ENCODE measurements around the gene SLC11A2. TPM values are rescaled to one million over a fixed set of nuclear protein-coding genes. Genes with fewer than 3 reads are reported as not detected.

SLC11A2 gene
- total and polyA plus RNA-seq, 9 of the 15 experiments (the other 6 are each of a cell fraction or from before 2014, with no cell fraction given) = 21.1 to 54.0 (median 32.9) TPM

DNA sequence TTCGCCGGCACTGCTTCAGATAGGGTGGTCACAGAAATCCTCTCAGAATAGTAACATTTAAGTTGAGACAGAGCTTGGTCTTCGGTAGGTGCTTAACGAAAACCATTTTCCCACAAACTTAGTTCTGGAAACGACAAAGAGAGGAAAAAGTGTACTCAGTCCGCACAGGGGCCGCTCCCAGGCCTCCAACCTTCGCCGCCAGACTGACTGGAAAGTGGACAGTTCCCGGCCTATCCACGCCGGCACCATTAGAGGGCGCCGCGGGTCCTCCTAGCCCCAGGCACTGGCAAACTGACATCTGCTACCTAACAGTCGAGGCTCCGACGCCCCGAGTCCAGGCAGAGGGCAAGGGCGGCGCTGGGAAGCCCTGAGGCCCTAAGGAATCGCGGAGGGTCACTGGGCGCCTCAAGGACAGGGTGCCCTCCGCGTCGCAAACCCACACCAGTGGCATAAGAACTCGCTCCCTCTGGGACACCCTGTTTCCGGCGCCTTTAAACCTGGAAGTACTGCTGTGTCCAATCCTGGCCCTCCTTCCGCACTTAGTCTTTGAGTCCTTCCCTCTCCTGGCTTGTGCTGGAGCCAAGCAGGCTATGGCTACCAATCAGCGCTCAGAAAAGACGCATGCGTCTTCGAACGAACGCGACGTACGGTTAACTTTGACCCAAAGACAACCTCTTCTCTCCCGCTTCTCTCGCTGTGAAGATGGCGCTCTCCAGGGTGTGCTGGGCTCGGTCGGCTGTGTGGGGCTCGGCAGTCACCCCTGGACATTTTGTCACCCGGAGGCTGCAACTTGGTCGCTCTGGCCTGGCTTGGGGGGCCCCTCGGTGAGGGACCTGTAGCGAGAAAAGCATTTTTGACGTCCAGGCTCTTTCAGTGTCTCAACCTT lies 21.7 kb upstream of the SLC11A2 start, which contains the start of gene LETMD1 (continued):
- TF ChIP-seq, protein P1, sequence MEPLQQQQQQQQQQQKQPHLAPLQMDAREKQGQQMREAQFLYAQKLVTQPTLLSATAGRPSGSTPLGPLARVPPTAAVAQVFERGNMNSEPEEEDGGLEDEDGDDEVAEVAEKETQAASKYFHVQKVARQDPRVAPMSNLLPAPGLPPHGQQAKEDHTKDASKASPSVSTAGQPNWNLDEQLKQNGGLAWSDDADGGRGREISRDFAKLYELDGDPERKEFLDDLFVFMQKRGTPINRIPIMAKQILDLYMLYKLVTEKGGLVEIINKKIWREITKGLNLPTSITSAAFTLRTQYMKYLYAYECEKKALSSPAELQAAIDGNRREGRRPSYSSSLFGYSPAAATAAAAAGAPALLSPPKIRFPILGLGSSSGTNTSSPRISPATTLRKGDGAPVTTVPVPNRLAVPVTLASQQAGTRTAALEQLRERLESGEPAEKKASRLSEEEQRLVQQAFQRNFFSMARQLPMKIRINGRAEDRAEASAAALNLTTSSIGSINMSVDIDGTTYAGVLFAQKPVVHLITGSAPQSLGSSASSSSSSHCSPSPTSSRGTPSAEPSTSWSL (CRISPR knock-in tag; IDR thresholded peaks at IDR 0.05; ENCODE audit: borderline replicate concordance) = no peak
- TF ChIP-seq CC2D1A (IDR thresholded peaks at IDR 0.05) = peak; percentile 81
- TF ChIP-seq, protein P2, sequence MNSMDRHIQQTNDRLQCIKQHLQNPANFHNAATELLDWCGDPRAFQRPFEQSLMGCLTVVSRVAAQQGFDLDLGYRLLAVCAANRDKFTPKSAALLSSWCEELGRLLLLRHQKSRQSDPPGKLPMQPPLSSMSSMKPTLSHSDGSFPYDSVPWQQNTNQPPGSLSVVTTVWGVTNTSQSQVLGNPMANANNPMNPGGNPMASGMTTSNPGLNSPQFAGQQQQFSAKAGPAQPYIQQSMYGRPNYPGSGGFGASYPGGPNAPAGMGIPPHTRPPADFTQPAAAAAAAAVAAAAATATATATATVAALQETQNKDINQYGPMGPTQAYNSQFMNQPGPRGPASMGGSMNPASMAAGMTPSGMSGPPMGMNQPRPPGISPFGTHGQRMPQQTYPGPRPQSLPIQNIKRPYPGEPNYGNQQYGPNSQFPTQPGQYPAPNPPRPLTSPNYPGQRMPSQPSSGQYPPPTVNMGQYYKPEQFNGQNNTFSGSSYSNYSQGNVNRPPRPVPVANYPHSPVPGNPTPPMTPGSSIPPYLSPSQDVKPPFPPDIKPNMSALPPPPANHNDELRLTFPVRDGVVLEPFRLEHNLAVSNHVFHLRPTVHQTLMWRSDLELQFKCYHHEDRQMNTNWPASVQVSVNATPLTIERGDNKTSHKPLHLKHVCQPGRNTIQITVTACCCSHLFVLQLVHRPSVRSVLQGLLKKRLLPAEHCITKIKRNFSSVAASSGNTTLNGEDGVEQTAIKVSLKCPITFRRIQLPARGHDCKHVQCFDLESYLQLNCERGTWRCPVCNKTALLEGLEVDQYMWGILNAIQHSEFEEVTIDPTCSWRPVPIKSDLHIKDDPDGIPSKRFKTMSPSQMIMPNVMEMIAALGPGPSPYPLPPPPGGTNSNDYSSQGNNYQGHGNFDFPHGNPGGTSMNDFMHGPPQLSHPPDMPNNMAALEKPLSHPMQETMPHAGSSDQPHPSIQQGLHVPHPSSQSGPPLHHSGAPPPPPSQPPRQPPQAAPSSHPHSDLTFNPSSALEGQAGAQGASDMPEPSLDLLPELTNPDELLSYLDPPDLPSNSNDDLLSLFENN (IDR thresholded peaks at IDR 0.05; ENCODE audit: low read depth in 2 of 2, low read length in 2 of 2) = no peak
- TF ChIP-seq NONO (IDR thresholded peaks at IDR 0.05; ENCODE audit: low read depth in 2 of 2, low read length in 1 of 2) = peak in 1 of 2 experiments; percentile 77; a peak in 1 of 4 replicates
- TF ChIP-seq, protein P3, sequence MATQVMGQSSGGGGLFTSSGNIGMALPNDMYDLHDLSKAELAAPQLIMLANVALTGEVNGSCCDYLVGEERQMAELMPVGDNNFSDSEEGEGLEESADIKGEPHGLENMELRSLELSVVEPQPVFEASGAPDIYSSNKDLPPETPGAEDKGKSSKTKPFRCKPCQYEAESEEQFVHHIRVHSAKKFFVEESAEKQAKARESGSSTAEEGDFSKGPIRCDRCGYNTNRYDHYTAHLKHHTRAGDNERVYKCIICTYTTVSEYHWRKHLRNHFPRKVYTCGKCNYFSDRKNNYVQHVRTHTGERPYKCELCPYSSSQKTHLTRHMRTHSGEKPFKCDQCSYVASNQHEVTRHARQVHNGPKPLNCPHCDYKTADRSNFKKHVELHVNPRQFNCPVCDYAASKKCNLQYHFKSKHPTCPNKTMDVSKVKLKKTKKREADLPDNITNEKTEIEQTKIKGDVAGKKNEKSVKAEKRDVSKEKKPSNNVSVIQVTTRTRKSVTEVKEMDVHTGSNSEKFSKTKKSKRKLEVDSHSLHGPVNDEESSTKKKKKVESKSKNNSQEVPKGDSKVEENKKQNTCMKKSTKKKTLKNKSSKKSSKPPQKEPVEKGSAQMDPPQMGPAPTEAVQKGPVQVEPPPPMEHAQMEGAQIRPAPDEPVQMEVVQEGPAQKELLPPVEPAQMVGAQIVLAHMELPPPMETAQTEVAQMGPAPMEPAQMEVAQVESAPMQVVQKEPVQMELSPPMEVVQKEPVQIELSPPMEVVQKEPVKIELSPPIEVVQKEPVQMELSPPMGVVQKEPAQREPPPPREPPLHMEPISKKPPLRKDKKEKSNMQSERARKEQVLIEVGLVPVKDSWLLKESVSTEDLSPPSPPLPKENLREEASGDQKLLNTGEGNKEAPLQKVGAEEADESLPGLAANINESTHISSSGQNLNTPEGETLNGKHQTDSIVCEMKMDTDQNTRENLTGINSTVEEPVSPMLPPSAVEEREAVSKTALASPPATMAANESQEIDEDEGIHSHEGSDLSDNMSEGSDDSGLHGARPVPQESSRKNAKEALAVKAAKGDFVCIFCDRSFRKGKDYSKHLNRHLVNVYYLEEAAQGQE (IDR thresholded peaks at IDR 0.05; ENCODE audit: borderline replicate concordance) = peak; percentile 83
- TF ChIP-seq, protein P3 (CRISPR knock-in tag; IDR thresholded peaks at IDR 0.05; ENCODE audit: low read depth) = peak; percentile 84
- no peak for TF ChIP-seq HNRNPH1 (optimal IDR thresholded peaks at IDR 0.05; ENCODE audit: low read depth, low read length)
- no peak for TF ChIP-seq RBM25 (IDR thresholded peaks at IDR 0.05; ENCODE audit: low read depth, low read length, severe bottlenecking)
- TF ChIP-seq PCBP2 (IDR thresholded peaks at IDR 0.05; ENCODE audit: low read depth, low read length, poor library complexity, severe bottlenecking) = no peak
- TF ChIP-seq, protein P4, sequence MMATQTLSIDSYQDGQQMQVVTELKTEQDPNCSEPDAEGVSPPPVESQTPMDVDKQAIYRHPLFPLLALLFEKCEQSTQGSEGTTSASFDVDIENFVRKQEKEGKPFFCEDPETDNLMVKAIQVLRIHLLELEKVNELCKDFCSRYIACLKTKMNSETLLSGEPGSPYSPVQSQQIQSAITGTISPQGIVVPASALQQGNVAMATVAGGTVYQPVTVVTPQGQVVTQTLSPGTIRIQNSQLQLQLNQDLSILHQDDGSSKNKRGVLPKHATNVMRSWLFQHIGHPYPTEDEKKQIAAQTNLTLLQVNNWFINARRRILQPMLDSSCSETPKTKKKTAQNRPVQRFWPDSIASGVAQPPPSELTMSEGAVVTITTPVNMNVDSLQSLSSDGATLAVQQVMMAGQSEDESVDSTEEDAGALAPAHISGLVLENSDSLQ (IDR thresholded peaks at IDR 0.05) = peak; percentile 56; the same call in 1 of the 2 replicates
- TF ChIP-seq ATF7 (IDR thresholded peaks at IDR 0.05) = peak; percentile 86
